H9 (cell line): ENCODE measurements around the gene OXCT1. TPM values are rescaled to one million over a fixed set of nuclear protein-coding genes. Genes with fewer than 3 reads are reported as not detected.

Experiments
- DNase-seq: peaks from one replicate; pipeline ENCODE4 v3.0.0-alpha.2; 2017
- H2AFZ ChIP-seq: one replicate; pipeline ENCODE4 v1.6.1; 2013; ENCODE audit warnings: mild to moderate bottlenecking, low read length, control low read depth, moderate library complexity
- H2AK5ac ChIP-seq: 2 replicates; pipeline ENCODE4 v1.6.1; 2013; ENCODE audit warnings: low read length, control low read depth, mixed read lengths; ENCODE audit not compliant: insufficient read length
- H2BK120ac ChIP-seq: one replicate; pipeline ENCODE4 v1.6.1; 2013; ENCODE audit warnings: low read depth, mild to moderate bottlenecking, low read length, control low read depth, inconsistent platforms; ENCODE audit not compliant: poor library complexity, severe bottlenecking
- H2BK12ac ChIP-seq: 2 replicates; pipeline ENCODE4 v1.6.1; 2013; ENCODE audit warnings: low read length, control low read depth, mixed read lengths, low read depth; ENCODE audit not compliant: insufficient read length
- H2BK15ac ChIP-seq: 2 replicates; pipeline ENCODE4 v1.6.1; 2013; ENCODE audit warnings: low read depth, low read length, control low read depth
- H2BK20ac ChIP-seq: one replicate; pipeline ENCODE4 v1.6.1; 2013; ENCODE audit warnings: low read depth, mild to moderate bottlenecking, low read length, control low read depth, inconsistent platforms; ENCODE audit not compliant: poor library complexity, severe bottlenecking
- H2BK5ac ChIP-seq: 2 replicates; pipeline ENCODE4 v1.6.1; 2013; ENCODE audit warnings: low read length, control low read depth, mixed read lengths; ENCODE audit not compliant: insufficient read length
- H3K14ac ChIP-seq: 2 replicates; pipeline ENCODE4 v1.6.1; 2013; ENCODE audit warnings: low read length, control low read depth; ENCODE audit not compliant: insufficient read depth
- H3K18ac ChIP-seq: 2 replicates; pipeline ENCODE4 v1.6.1; 2013; ENCODE audit warnings: low read depth, mild to moderate bottlenecking, mixed read lengths, low read length, control low read depth; ENCODE audit not compliant: insufficient read length
- H3K23ac ChIP-seq: 2 replicates; pipeline ENCODE4 v1.6.1; 2013; ENCODE audit warnings: low read length, control low read depth, mixed read lengths, low read depth; ENCODE audit not compliant: insufficient read length
- H3K23me2 ChIP-seq: 2 replicates; pipeline ENCODE4 v1.6.1; 2013; ENCODE audit warnings: low read depth, mild to moderate bottlenecking, mixed read lengths, low read length, control low read depth; ENCODE audit not compliant: insufficient read length, poor library complexity, severe bottlenecking
- H3K27ac ChIP-seq: 2 replicates; pipeline ENCODE4 v1.5.1; 2013; ENCODE audit warnings: low read length, control low read depth, mixed read lengths, low read depth; ENCODE audit not compliant: insufficient read length
- H3K27me3 ChIP-seq: 2 replicates; pipeline ENCODE4 v1.6.1; 2013; ENCODE audit warnings: low read length, control low read depth, inconsistent platforms; ENCODE audit not compliant: insufficient read depth
- H3K4ac ChIP-seq: 2 replicates; pipeline ENCODE4 v1.6.1; 2013; ENCODE audit warnings: low read depth, mild to moderate bottlenecking, control low read depth, inconsistent platforms, low read length, moderate library complexity
- H3K4me1 ChIP-seq: 2 replicates; pipeline ENCODE4 v1.6.1; 2013; ENCODE audit warnings: low read length, control low read depth, inconsistent platforms; ENCODE audit not compliant: insufficient read depth
- H3K4me2 ChIP-seq: 2 replicates; pipeline ENCODE4 v1.6.1; 2013; ENCODE audit warnings: low read length, control low read depth, mixed read lengths; ENCODE audit not compliant: insufficient read length, insufficient read depth
- H3K56ac ChIP-seq: 2 replicates; pipeline ENCODE4 v1.6.1; 2013; ENCODE audit warnings: low read depth, mild to moderate bottlenecking, mixed read lengths, low read length, control low read depth; ENCODE audit not compliant: insufficient read length
- H3K79me1 ChIP-seq: 2 replicates; pipeline ENCODE4 v1.6.1; 2013; ENCODE audit warnings: low read depth, mild to moderate bottlenecking, moderate library complexity, low read length, control low read depth, inconsistent platforms; ENCODE audit not compliant: insufficient read depth, poor library complexity, severe bottlenecking
- H3K79me2 ChIP-seq: 2 replicates; pipeline ENCODE4 v1.6.1; 2013; ENCODE audit warnings: low read length, control low read depth, inconsistent platforms; ENCODE audit not compliant: insufficient read depth
- H3K9ac ChIP-seq: 2 replicates; pipeline ENCODE4 v1.6.1; 2013; ENCODE audit warnings: low read length, control low read depth, mixed read lengths; ENCODE audit not compliant: insufficient read length; ENCODE audit errors: extremely low read depth
- H3K9me3 ChIP-seq: one replicate; pipeline ENCODE4 v1.6.1; 2013; ENCODE audit warnings: low read depth, low read length, inconsistent platforms; ENCODE audit not compliant: control insufficient read depth
- H3T11ph ChIP-seq: one replicate; pipeline ENCODE4 v1.6.1; 2013; ENCODE audit warnings: mild to moderate bottlenecking, low read length, control low read depth, inconsistent platforms
- H4K20me1 ChIP-seq: one replicate; pipeline ENCODE4 v1.6.1; 2013; ENCODE audit not compliant: control insufficient read depth, insufficient read length, insufficient read depth
- H4K5ac ChIP-seq: 2 replicates; pipeline ENCODE4 v1.6.1; 2013; ENCODE audit warnings: low read depth, mild to moderate bottlenecking, mixed read lengths, low read length, control low read depth; ENCODE audit not compliant: insufficient read length
- H4K8ac ChIP-seq: replicated peaks from 2 replicates; pipeline ENCODE4 v1.6.1; 2013; ENCODE audit warnings: low read length, control low read depth, mixed read lengths, low read depth; ENCODE audit not compliant: insufficient read length
- H4K91ac ChIP-seq: 2 replicates; pipeline ENCODE4 v1.6.1; 2013; ENCODE audit warnings: low read depth, mild to moderate bottlenecking, moderate library complexity, mixed read lengths, low read length, control low read depth; ENCODE audit not compliant: insufficient read length
- H3K27ac Mint-ChIP-seq, 3 experiments: 2 replicates in 2 of 3; 3 replicates in 1 of 3; pipeline ENCODE4 v1.8.0; 2020 to 2021; ENCODE audit warnings: mixed read lengths in 3 of 3, mild to moderate bottlenecking in 1 of 3, moderate library complexity in 1 of 3
- H3K27me3 Mint-ChIP-seq: 2 replicates; pipeline ENCODE4 v1.8.0; 2021; ENCODE audit warnings: low read depth, mild to moderate bottlenecking, moderate library complexity, mixed read lengths
- H3K36me3 Mint-ChIP-seq, 3 experiments: 2 replicates in 2 of 3; 3 replicates in 1 of 3; pipeline ENCODE4 v1.8.0; 2020 to 2021; ENCODE audit warnings: low read depth in 3 of 3, mixed read lengths in 3 of 3; ENCODE audit not compliant: insufficient read depth in 1 of 3
- H3K4me1 Mint-ChIP-seq, 2 experiments: 2 replicates each; pipeline ENCODE4 v1.8.0; 2020; ENCODE audit warnings: mixed read lengths in 2 of 2
- H3K4me3 Mint-ChIP-seq, 2 experiments: 2 replicates in 1 of 2; 3 replicates in 1 of 2; pipeline ENCODE4 v1.8.0; 2020 to 2021; ENCODE audit warnings: mild to moderate bottlenecking in 2 of 2, mixed read lengths in 2 of 2, moderate library complexity in 1 of 2
- H3K9me3 Mint-ChIP-seq, 2 experiments: 2 replicates in 1 of 2; 3 replicates in 1 of 2; pipeline ENCODE4 v1.8.0; 2020; ENCODE audit warnings: mild to moderate bottlenecking in 2 of 2, mixed read lengths in 2 of 2, moderate library complexity in 1 of 2
- WGBS: extraction: QIAGEN DNeasy Blood & Tissue Kit; methylation state at CpG from one replicate; pipeline ENCODE4 v1.1.7; 2013; ENCODE audit warnings: missing lambda C conversion rate, low lambda C conversion rate, mixed read lengths; ENCODE audit not compliant: insufficient read length; ENCODE audit errors: extremely low coverage; 5-methylcytosine and 5-hydroxymethylcytosine counted together
- total RNA-seq: library from RNA; stranded (reverse); gene quantifications from 2 replicates; pipeline ENCODE4 v1.2.1, GENCODE V29; 2021
- TF ChIP-seq, protein P1 (sequence below): fragments of 200-600 bp; sonication (generic); conservative IDR thresholded peaks from 3 replicates; pipeline ENCODE4 v1.8.0; 2021; ENCODE audit warnings: antibody characterized with exemption, mild to moderate bottlenecking

Gene OXCT1
- total RNA-seq, 1 experiment from 2014 or later, result 25.6 TPM

- Histone ChIP-seq H2AK5ac (no peak overlapping the region), H3K23me2 (no peaks in the 10 kb centered on the region), H4K20me1 (no peaks in the 10 kb centered on the region), H2BK15ac (no peak overlapping the region), H3K27ac (no peak overlapping the region), H2BK20ac (no peak overlapping the region), H3K4me1 (no peaks in the 10 kb centered on the region), H3K4me2 (no peak overlapping the region), H2AFZ (no peak overlapping the region), H2BK5ac (no peak overlapping the region), H3K9ac (no peak overlapping the region), H3K79me2 (no peaks in the 10 kb centered on the region), H3K56ac (no peak overlapping the region), H2BK120ac (no peak overlapping the region), H3T11ph (no peak overlapping the region), H3K4ac (no peak overlapping the region), H3K79me1 (no peaks in the 10 kb centered on the region), H4K5ac (no peak overlapping the region), H2BK12ac (no peak overlapping the region), H4K91ac (no peak overlapping the region), H3K27me3 (no peaks in the 10 kb centered on the region), H3K14ac (no peak overlapping the region), H3K18ac (no peak overlapping the region), H3K23ac (no peak overlapping the region), H4K8ac (no peak overlapping the region), H3K9me3 (no peaks in the 10 kb centered on the region)
- H3K4me1 Mint-ChIP-seq, result peaks cover 4 to 6% of the 10 kb centered on the region in 2 experiments
- WGBS, result no CpG with 5 or more reads among the region's 1 CpG
- no peak overlapping the region for H3K4me3 Mint-ChIP-seq
- H3K9me3 Mint-ChIP-seq, result no peaks in the 10 kb centered on the region
- TF ChIP-seq, protein P1, sequence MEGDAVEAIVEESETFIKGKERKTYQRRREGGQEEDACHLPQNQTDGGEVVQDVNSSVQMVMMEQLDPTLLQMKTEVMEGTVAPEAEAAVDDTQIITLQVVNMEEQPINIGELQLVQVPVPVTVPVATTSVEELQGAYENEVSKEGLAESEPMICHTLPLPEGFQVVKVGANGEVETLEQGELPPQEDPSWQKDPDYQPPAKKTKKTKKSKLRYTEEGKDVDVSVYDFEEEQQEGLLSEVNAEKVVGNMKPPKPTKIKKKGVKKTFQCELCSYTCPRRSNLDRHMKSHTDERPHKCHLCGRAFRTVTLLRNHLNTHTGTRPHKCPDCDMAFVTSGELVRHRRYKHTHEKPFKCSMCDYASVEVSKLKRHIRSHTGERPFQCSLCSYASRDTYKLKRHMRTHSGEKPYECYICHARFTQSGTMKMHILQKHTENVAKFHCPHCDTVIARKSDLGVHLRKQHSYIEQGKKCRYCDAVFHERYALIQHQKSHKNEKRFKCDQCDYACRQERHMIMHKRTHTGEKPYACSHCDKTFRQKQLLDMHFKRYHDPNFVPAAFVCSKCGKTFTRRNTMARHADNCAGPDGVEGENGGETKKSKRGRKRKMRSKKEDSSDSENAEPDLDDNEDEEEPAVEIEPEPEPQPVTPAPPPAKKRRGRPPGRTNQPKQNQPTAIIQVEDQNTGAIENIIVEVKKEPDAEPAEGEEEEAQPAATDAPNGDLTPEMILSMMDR, result no peak
- no peaks in the 10 kb centered on the region; a peak in 2 of 7 replicates for H3K36me3 Mint-ChIP-seq
- DNase-seq, result no peak
- no peaks in the 10 kb centered on the region for H3K27me3 Mint-ChIP-seq
- no peak overlapping the region for H3K27ac Mint-ChIP-seq
Observed at GRCh38 chr5:41809128-41809527, 61.1 kb downstream of the OXCT1 start.
